Measurements from ENCODE around the gene SCMH1.

The SCMH1 gene

GRCh38 chr1:41241749-41242341, at the start of gene SCMH1:
Gene SCMH1, minus strand, starts transcription at chr1:41242306. Its CDS starts 56,173 bp downstream, at chr1:41186133.
- Histone ChIP-seq H2AFZ (ENCODE audit: low read depth, low read length) (peak within 1 kb of the TSS; percentile 95), H3K4me3 (ENCODE audit: low read length) (peak within 1 kb of the TSS; percentile 81), H3K27me3 (ENCODE audit: insufficient read depth, low read length) (no peaks in the 10 kb centered on the region), H3K36me3 (ENCODE audit: insufficient read depth, low read length) (peaks cover 1% of the 10 kb centered on the region), H3K4me1 (ENCODE audit: insufficient read depth, low read length) (peaks cover 19% of the 10 kb centered on the region), H3K9me3 (ENCODE audit: low read length) (no peaks in the 10 kb centered on the region)

GRCh38 chr1:41291195-41291594, 49.1 kb upstream of the SCMH1 start:
- Histone ChIP-seq H3K4me1 (ENCODE audit: insufficient read depth, low read length) (peaks cover 10% of the 10 kb centered on the region), H3K27me3 (ENCODE audit: insufficient read depth, low read length) (no peaks in the 10 kb centered on the region), H3K9me3 (ENCODE audit: low read length) (no peaks in the 10 kb centered on the region), H3K36me3 (ENCODE audit: insufficient read depth, low read length) (no peaks in the 10 kb centered on the region), H3K4me3 (ENCODE audit: low read length) (no peak overlapping the region), H2AFZ (ENCODE audit: low read depth, low read length) (no peak overlapping the region)

- Histone ChIP-seq H3K27me3 (ENCODE audit: insufficient read depth, low read length) (peaks cover 11% of the 10 kb centered on the region), H3K4me1 (ENCODE audit: insufficient read depth, low read length) (peaks cover 11% of the 10 kb centered on the region), H3K36me3 (ENCODE audit: insufficient read depth, low read length) (no peaks in the 10 kb centered on the region), H2AFZ (ENCODE audit: low read depth, low read length) (no peak overlapping the region), H3K9me3 (ENCODE audit: low read length) (no peaks in the 10 kb centered on the region), H3K4me3 (ENCODE audit: low read length) (no peak overlapping the region)
These were observed 47.1 kb upstream of the SCMH1 start for GRCh38 chr1:41289196-41289595.

GRCh38 chr1:41286992-41287391, 44.9 kb upstream of the SCMH1 start:
- Histone ChIP-seq H3K4me3 (ENCODE audit: low read length) (no peak overlapping the region), H2AFZ (ENCODE audit: low read depth, low read length) (no peak overlapping the region), H3K4me1 (ENCODE audit: insufficient read depth, low read length) (peaks cover 11% of the 10 kb centered on the region), H3K36me3 (ENCODE audit: insufficient read depth, low read length) (no peaks in the 10 kb centered on the region), H3K27me3 (ENCODE audit: insufficient read depth, low read length) (peaks cover 17% of the 10 kb centered on the region), H3K9me3 (ENCODE audit: low read length) (no peaks in the 10 kb centered on the region)

DNA sequence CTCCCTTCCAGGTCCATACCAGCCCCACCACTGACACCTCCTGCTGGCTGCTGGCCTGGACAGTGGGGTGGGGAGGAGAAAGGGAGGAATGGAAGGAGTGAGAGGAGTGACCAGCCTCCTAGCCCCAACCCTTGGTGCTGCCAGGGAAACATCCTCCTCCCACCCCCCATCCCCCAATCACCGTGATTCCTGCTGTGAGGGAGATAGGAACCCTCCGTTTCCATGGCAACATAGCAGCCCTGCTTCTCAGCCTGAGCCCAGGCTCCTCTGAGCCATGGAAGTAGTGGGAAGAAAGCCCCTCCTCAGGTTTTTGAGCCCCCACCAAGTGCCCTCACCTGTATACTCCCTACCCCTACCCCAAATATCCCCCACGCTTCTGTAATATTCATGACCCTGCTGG, 44.4 kb upstream of the SCMH1 start:
- H3K36me3 ChIP-seq (ENCODE audit: insufficient read depth, low read length) = no peaks in the 10 kb centered on the region
- peaks cover 11% of the 10 kb centered on the region for H3K4me1 ChIP-seq (ENCODE audit: insufficient read depth, low read length)
- H3K4me3 ChIP-seq (ENCODE audit: low read length) = no peak overlapping the region
- H2AFZ ChIP-seq (ENCODE audit: low read depth, low read length) = no peak overlapping the region
- H3K9me3 ChIP-seq (ENCODE audit: low read length) = no peaks in the 10 kb centered on the region
- peaks cover 17% of the 10 kb centered on the region for H3K27me3 ChIP-seq (ENCODE audit: insufficient read depth, low read length)

GRCh38 chr1:41285818-41286217, 43.7 kb upstream of the SCMH1 start:
- no peaks in the 10 kb centered on the region for H3K9me3 ChIP-seq (ENCODE audit: low read length)
- peaks cover 11% of the 10 kb centered on the region for H3K4me1 ChIP-seq (ENCODE audit: insufficient read depth, low read length)
- H3K4me3 ChIP-seq (ENCODE audit: low read length) = no peak overlapping the region
- H3K36me3 ChIP-seq (ENCODE audit: insufficient read depth, low read length) = no peaks in the 10 kb centered on the region
- peaks cover 17% of the 10 kb centered on the region for H3K27me3 ChIP-seq (ENCODE audit: insufficient read depth, low read length)
- H2AFZ ChIP-seq (ENCODE audit: low read depth, low read length) = no peak overlapping the region

- Histone ChIP-seq H2AFZ (ENCODE audit: low read depth, low read length) (no peak overlapping the region), H3K4me1 (ENCODE audit: insufficient read depth, low read length) (peaks cover 11% of the 10 kb centered on the region), H3K36me3 (ENCODE audit: insufficient read depth, low read length) (no peaks in the 10 kb centered on the region), H3K27me3 (ENCODE audit: insufficient read depth, low read length) (peaks cover 20% of the 10 kb centered on the region), H3K9me3 (ENCODE audit: low read length) (no peaks in the 10 kb centered on the region), H3K4me3 (ENCODE audit: low read length) (no peak overlapping the region)
These were observed 42.0 kb upstream of the SCMH1 start for GRCh38 chr1:41284121-41284520.

- Histone ChIP-seq H3K4me3 (ENCODE audit: low read length) (no peak overlapping the region), H3K36me3 (ENCODE audit: insufficient read depth, low read length) (no peaks in the 10 kb centered on the region), H3K27me3 (ENCODE audit: insufficient read depth, low read length) (peaks cover 20% of the 10 kb centered on the region), H3K4me1 (ENCODE audit: insufficient read depth, low read length) (peaks cover 11% of the 10 kb centered on the region), H2AFZ (ENCODE audit: low read depth, low read length) (no peak overlapping the region), H3K9me3 (ENCODE audit: low read length) (no peaks in the 10 kb centered on the region)
These were observed 40.7 kb upstream of the SCMH1 start for GRCh38 chr1:41282679-41283317.

DNA sequence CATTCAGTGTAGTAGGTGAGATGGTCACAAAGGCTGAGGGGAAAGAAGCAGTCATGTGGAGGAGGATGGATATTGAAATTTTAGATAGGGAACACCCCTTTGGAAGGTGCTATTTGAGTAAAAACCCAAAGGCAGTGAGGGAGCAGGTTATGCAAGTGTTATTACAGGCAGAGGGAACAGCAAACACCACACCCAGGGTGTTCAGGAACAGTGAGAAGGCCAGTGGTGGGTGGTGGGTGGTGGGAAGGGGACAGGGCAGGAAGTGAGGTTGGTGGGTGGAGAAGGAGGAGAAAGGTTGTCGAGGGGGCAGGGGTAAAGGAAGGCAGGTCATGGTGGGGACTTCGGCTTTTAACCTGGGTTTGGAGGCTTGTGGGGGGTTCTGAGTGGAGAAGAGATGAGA, 39.2 kb upstream of the SCMH1 start:
- H3K9me3 ChIP-seq (ENCODE audit: low read length) = no peaks in the 10 kb centered on the region
- no peaks in the 10 kb centered on the region for H3K36me3 ChIP-seq (ENCODE audit: insufficient read depth, low read length)
- H3K4me3 ChIP-seq (ENCODE audit: low read length) = no peak overlapping the region
- no peak overlapping the region for H2AFZ ChIP-seq (ENCODE audit: low read depth, low read length)
- H3K4me1 ChIP-seq (ENCODE audit: insufficient read depth, low read length) = peaks cover 2% of the 10 kb centered on the region
- H3K27me3 ChIP-seq (ENCODE audit: insufficient read depth, low read length) = peaks cover 20% of the 10 kb centered on the region

DNA sequence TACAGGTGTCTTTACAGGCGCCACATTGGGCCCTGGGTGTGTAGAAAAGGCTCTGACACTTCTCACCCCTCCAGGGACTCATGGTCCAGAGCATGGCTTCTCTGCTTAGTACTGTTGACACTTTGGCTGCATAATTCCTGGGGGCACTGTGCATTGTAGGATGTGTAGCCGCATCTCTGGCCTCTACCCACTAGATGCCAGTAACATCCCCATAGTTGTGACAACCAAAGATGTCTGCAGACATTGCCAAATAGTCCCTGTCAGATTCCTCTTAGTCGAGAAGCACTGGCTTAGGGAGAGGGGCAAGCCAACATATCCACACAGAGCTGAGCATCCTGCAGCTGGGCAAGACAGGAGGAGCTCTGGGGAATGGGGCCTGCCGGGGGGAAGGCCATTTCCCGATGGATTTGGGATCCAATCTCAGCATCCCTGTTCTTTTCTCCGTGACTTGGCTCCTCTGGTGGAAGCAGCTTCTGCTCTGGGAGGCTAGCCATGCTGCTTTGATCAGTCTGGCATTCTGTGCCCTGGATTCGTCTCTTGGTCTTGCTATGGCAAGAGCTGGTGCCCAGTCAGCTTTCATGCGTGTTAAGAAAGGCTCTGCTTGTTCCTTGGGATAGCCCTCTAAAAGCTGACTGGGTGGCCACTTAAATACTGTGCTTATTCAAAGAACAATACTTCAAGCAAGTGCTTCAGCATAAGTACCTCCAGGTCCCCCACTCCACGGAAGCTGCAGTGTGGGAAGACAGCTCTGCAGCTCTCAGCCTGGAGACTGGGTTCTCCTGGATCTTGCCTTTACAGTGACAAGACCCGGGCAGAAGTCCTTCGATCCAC, 38.3 kb upstream of the SCMH1 start:
- H2AFZ ChIP-seq (ENCODE audit: low read depth, low read length) = no peak overlapping the region
- peaks cover 13% of the 10 kb centered on the region for H3K27me3 ChIP-seq (ENCODE audit: insufficient read depth, low read length)
- H3K9me3 ChIP-seq (ENCODE audit: low read length) = no peaks in the 10 kb centered on the region
- H3K4me1 ChIP-seq (ENCODE audit: insufficient read depth, low read length) = no peaks in the 10 kb centered on the region
- H3K4me3 ChIP-seq (ENCODE audit: low read length) = no peak overlapping the region
- H3K36me3 ChIP-seq (ENCODE audit: insufficient read depth, low read length) = no peaks in the 10 kb centered on the region

- H3K9me3 ChIP-seq (ENCODE audit: low read length) = no peaks in the 10 kb centered on the region
- no peak overlapping the region for H2AFZ ChIP-seq (ENCODE audit: low read depth, low read length)
- H3K4me1 ChIP-seq (ENCODE audit: insufficient read depth, low read length) = no peaks in the 10 kb centered on the region
- no peaks in the 10 kb centered on the region for H3K36me3 ChIP-seq (ENCODE audit: insufficient read depth, low read length)
- H3K4me3 ChIP-seq (ENCODE audit: low read length) = no peak overlapping the region
- peaks cover 10% of the 10 kb centered on the region for H3K27me3 ChIP-seq (ENCODE audit: insufficient read depth, low read length)
These were observed 36.0 kb upstream of the SCMH1 start for GRCh38 chr1:41278076-41278475.

GRCh38 chr1:41277371-41277975, 35.4 kb upstream of the SCMH1 start:
- Histone ChIP-seq H3K9me3 (ENCODE audit: low read length) (no peaks in the 10 kb centered on the region), H2AFZ (ENCODE audit: low read depth, low read length) (no peak overlapping the region), H3K4me1 (ENCODE audit: insufficient read depth, low read length) (no peaks in the 10 kb centered on the region), H3K27me3 (ENCODE audit: insufficient read depth, low read length) (peaks cover 10% of the 10 kb centered on the region), H3K4me3 (ENCODE audit: low read length) (no peak overlapping the region), H3K36me3 (ENCODE audit: insufficient read depth, low read length) (no peaks in the 10 kb centered on the region)

DNA sequence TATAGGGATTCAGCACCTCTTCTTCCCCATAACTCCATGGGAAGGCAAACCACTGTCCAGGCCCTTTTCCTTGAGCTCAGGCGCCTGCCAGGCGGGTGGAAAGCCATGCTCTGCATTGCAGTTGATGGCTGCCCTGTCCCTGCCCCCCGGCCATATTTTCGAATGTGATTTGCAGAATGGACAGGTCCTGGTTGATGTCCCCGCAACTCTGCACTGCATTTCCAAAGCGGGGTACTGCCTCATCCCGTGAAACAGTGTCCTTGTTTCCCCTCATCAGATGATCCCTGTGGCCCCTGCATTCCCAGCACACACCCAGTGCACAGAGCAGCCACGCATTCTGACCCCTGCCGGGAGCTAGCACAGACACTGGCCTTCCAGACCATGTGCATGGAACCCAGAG, 33.7 kb upstream of the SCMH1 start:
- peaks cover 12% of the 10 kb centered on the region for H3K27me3 ChIP-seq (ENCODE audit: insufficient read depth, low read length)
- H2AFZ ChIP-seq (ENCODE audit: low read depth, low read length) = no peak overlapping the region
- peaks cover 2% of the 10 kb centered on the region for H3K9me3 ChIP-seq (ENCODE audit: low read length)
- no peak overlapping the region for H3K4me3 ChIP-seq (ENCODE audit: low read length)
- H3K4me1 ChIP-seq (ENCODE audit: insufficient read depth, low read length) = no peaks in the 10 kb centered on the region
- no peaks in the 10 kb centered on the region for H3K36me3 ChIP-seq (ENCODE audit: insufficient read depth, low read length)
